Naive B cell (primary cell): ENCODE data around the gene MRPS5. TPM values are rescaled to one million over a fixed set of nuclear protein-coding genes. Genes with fewer than 3 reads are reported as not detected.
"Not testable (repeated sequence)": the region's sequence is repeated elsewhere in the genome, so short reads cannot be mapped to it uniquely, and the experiment has no call there.

ENCODE experiments used
- ATAC-seq, 2 donors: fragments of 150-1000 bp; cut with Tn5 transposase; 2 replicates each; pipeline ENCODE4 v1.10.0; 2021; ENCODE audit warnings: low read depth in 2 of 2, mild to moderate bottlenecking in 2 of 2, moderate library complexity in 2 of 2
- DNase-seq: peaks from one replicate; pipeline ENCODE4 v3.0.0; 2022
- H3K27ac Mint-ChIP-seq, 6 donors: one replicate each; pipeline ENCODE4 v1.8.0; 2020 to 2022; ENCODE audit warnings: mild to moderate bottlenecking in 6 of 6, mixed read lengths in 6 of 6, moderate library complexity in 5 of 6, inconsistent platforms in 2 of 6
- H3K27me3 Mint-ChIP-seq, 3 donors: one replicate each; pipeline ENCODE4 v1.8.0; 2021 to 2022; ENCODE audit warnings: mixed read lengths in 3 of 3, mild to moderate bottlenecking in 1 of 3
- H3K36me3 Mint-ChIP-seq, 2 donors: one replicate each; pipeline ENCODE4 v1.8.0; 2020 to 2022; ENCODE audit warnings: mixed read lengths in 2 of 2, inconsistent platforms in 1 of 2, mild to moderate bottlenecking in 1 of 2
- H3K4me1 Mint-ChIP-seq, 3 donors: one replicate each; pipeline ENCODE4 v1.8.0; 2020 to 2022; ENCODE audit warnings: mixed read lengths in 3 of 3, inconsistent platforms in 1 of 3, mild to moderate bottlenecking in 1 of 3, moderate library complexity in 1 of 3
- H3K4me3 Mint-ChIP-seq, 8 donors: one replicate each; pipeline ENCODE4 v1.8.0; 2020 to 2022; ENCODE audit warnings: mild to moderate bottlenecking in 8 of 8, mixed read lengths in 8 of 8, moderate library complexity in 8 of 8, inconsistent platforms in 2 of 8
- H3K9me3 Mint-ChIP-seq, 7 donors: one replicate each; pipeline ENCODE4 v1.8.0; 2020 to 2022; ENCODE audit warnings: mixed read lengths in 7 of 7, mild to moderate bottlenecking in 5 of 7, inconsistent platforms in 2 of 7, moderate library complexity in 1 of 7
- polyA plus RNA-seq, 6 donors: library from polyadenylated mRNA; unstranded; fragments of 300-500 nt; fragmentation: Illumina TruSeq; gene quantifications; one replicate each; pipeline ENCODE4 v1.2.3, GENCODE V29; 2021; ENCODE audit warnings: low read depth in 6 of 6

Gene MRPS5
- polyA plus RNA-seq, 6 donors from 2014 or later: 28.5 to 48.2 (median 35.3) TPM

GRCh38 chr2:95121093-95121406, 558 bp downstream of the MRPS5 start:
- Mint-ChIP-seq H3K27me3 (no peaks in the 10 kb centered on the region), H3K27ac (peak overlapping the region; percentile 72 to 96 (median 90))
- ATAC-seq: no peak

DNA sequence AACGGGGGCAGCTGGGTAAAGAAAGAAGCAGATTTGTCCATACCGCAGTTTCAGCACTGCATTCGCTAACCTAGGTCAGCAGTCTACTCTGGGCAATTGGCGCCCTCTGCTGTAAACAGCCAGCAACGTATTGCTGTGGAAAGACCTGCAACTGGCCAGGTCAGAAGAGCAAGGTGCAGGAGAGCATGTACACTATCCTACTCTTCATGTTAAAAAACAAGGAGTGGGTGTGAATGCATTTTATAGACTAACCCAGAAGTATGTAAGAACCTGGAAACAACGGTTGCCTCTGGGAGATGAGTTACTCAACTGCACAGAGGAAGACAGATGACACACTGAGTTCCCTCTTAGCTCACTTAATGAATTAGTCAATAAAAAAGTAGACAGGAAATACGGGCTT, 6.2 kb downstream of the MRPS5 start:
- peak overlapping the region in 1 of 8 donors; percentile 75 for H3K4me3 Mint-ChIP-seq
- peak overlapping the region in 2 of 6 donors; percentile 18 to 22 for H3K27ac Mint-ChIP-seq
- H3K4me1 Mint-ChIP-seq: peaks cover 19 to 35% (median 24%) of the 10 kb centered on the region in 3 donors

More at GRCh38 chr2:95121093-95121406, 558 bp downstream of the MRPS5 start:
- DNase-seq: no peak
- Mint-ChIP-seq H3K36me3 (peaks cover 0 to 4% of the 10 kb centered on the region in 2 donors), H3K9me3 (no peaks in the 10 kb centered on the region), H3K4me1 (peaks cover 36 to 42% (median 40%) of the 10 kb centered on the region in 3 donors), H3K4me3 (peak overlapping the region; percentile 92 to 98 (median 94))

GRCh38 chr2:95113464-95113863, 8.1 kb downstream of the MRPS5 start:
- H3K4me3 Mint-ChIP-seq: peak overlapping the region in 1 of 8 donors; percentile 29
- peaks cover 17 to 19% of the 10 kb centered on the region in 2 donors for H3K36me3 Mint-ChIP-seq
- DNase-seq (no peak), ATAC-seq (no peak)
- no peaks in the 10 kb centered on the region for H3K27me3 Mint-ChIP-seq
- H3K27ac Mint-ChIP-seq: no peak overlapping the region
- H3K4me1 Mint-ChIP-seq: peaks cover 7 to 16% (median 9%) of the 10 kb centered on the region in 3 donors
- H3K9me3 Mint-ChIP-seq: no peaks in the 10 kb centered on the region

More for the DNA sequence above, 6.2 kb downstream of the MRPS5 start:
- ATAC-seq (peak; percentile 77 to 89), DNase-seq (peak; percentile 35)
- H3K9me3 Mint-ChIP-seq: no peaks in the 10 kb centered on the region
- peaks cover 8 to 9% of the 10 kb centered on the region in 2 donors for H3K36me3 Mint-ChIP-seq
- H3K27me3 Mint-ChIP-seq: no peaks in the 10 kb centered on the region

DNA sequence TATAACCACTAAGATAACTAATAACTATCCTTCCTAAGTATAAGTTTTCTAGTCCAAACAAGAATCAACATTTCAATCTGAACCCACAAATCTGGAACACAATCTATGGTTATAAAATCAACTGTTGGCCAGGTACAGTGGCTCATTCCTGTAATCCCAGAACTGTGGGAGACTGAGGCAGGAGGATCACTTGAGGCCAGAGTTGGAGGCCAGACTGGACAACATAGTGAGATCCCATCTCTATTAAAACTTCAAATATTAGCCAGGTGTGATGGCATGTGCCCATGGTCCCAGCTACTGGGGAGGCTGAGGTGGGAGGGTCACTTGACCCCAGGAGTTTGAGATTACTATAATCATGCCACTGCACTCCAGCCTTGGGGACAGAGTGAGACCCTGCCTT, 11.2 kb downstream of the MRPS5 start:
- DNase-seq (no peak), ATAC-seq (no peak)
- H3K36me3 Mint-ChIP-seq: peaks cover 31 to 39% of the 10 kb centered on the region in 2 donors
- no peak overlapping the region for H3K27ac Mint-ChIP-seq
- no peaks in the 10 kb centered on the region for H3K9me3 Mint-ChIP-seq
- no peaks in the 10 kb centered on the region for H3K27me3 Mint-ChIP-seq
- H3K4me1 Mint-ChIP-seq: peaks cover 0 to 6% (median 6%) of the 10 kb centered on the region in 3 donors
- H3K4me3 Mint-ChIP-seq: no peak overlapping the region

DNA sequence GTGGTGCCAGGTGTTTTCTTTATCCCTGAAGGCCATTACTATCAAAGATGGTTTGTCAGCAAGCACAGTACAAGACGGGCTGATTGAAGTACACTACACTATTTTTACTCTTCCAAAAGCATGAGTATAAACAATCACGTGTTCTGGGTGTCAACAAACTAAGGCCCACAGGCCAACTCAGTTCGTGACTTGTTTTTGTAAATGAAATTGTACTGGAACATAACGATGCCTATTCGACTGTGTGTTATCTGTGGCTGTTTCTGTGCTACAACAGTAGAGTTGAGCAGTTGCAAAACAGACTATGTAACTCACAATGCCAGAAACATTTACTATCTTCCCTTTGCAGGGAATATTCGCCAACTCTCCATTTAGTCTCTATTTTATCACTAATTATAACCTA, 12.3 kb downstream of the MRPS5 start:
- Mint-ChIP-seq H3K36me3 (peaks cover 33 to 39% of the 10 kb centered on the region in 2 donors), H3K27me3 (no peaks in the 10 kb centered on the region), H3K4me1 (peaks cover 0 to 6% (median 0%) of the 10 kb centered on the region in 3 donors), H3K4me3 (no peak overlapping the region), H3K27ac (peak overlapping the region in 1 of 6 donors; percentile 21), H3K9me3 (no peaks in the 10 kb centered on the region)
- DNase-seq (no peak), ATAC-seq (no peak)

DNA sequence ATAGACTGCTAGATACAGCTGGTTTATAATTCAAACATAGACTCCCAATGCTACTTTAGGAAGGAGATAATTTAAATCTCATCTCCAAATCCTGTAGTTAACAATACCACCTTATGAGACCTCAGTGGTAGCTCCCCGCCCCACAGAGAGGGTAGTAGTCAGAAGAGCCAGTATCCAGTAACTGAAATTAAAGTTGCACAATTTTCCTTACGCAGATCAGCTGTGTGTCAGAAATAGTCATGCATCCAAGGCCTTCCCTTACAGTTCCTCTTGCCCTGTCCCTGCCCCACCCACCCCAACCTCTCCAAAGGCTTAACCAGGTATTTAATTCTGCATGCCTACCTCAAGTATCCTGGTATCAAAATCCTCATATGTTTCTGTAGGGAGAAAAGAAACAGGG, 15.5 kb downstream of the MRPS5 start:
- no peaks in the 10 kb centered on the region for H3K27me3 Mint-ChIP-seq
- H3K36me3 Mint-ChIP-seq: peaks cover 33 to 51% of the 10 kb centered on the region in 2 donors
- DNase-seq (no peak), ATAC-seq (no peak)
- peaks cover 0 to 6% (median 0%) of the 10 kb centered on the region in 3 donors for H3K4me1 Mint-ChIP-seq
- no peak overlapping the region for H3K4me3 Mint-ChIP-seq
- peak overlapping the region in 3 of 6 donors; percentile 49 to 89 (median 65) for H3K27ac Mint-ChIP-seq
- H3K9me3 Mint-ChIP-seq: no peaks in the 10 kb centered on the region

DNA sequence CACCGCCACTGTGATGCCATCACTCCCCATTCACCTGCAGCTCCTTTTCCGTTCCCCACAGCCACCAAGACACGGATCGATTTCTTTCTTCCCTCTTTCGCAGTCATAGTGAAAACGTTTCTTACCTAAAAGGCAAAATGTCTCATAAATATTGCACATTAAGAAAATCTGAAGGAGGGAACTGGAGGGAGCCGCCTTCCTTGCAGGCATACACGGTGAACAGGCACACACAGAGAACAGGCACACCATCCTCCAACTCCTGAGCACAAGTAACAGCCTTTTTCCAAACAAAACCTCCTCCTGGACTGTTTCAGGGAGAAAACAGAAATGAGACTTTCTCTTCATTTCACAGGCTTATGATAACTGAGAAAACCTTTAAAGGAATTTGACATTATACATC, 17.0 kb downstream of the MRPS5 start:
- H3K36me3 Mint-ChIP-seq: peaks cover 39 to 49% of the 10 kb centered on the region in 2 donors
- H3K4me1 Mint-ChIP-seq: peaks cover 0 to 6% (median 0%) of the 10 kb centered on the region in 3 donors
- no peaks in the 10 kb centered on the region for H3K27me3 Mint-ChIP-seq
- no peak for ATAC-seq
- no peak for DNase-seq
- peak overlapping the region in 1 of 6 donors; percentile 87 for H3K27ac Mint-ChIP-seq
- H3K4me3 Mint-ChIP-seq: no peak overlapping the region
- no peaks in the 10 kb centered on the region for H3K9me3 Mint-ChIP-seq

GRCh38 chr2:95099910-95100309, 21.7 kb downstream of the MRPS5 start:
- DNase-seq (no peak), ATAC-seq (no peak)
- peak overlapping the region in 2 of 6 donors; percentile 42 to 71 for H3K27ac Mint-ChIP-seq
- no peak overlapping the region for H3K4me3 Mint-ChIP-seq
- H3K36me3 Mint-ChIP-seq: peaks cover 38 to 48% of the 10 kb centered on the region in 2 donors
- peaks cover 0 to 6% (median 0%) of the 10 kb centered on the region in 7 donors for H3K9me3 Mint-ChIP-seq
- peaks cover 5 to 19% (median 5%) of the 10 kb centered on the region in 3 donors for H3K4me1 Mint-ChIP-seq
- no peaks in the 10 kb centered on the region for H3K27me3 Mint-ChIP-seq

DNA sequence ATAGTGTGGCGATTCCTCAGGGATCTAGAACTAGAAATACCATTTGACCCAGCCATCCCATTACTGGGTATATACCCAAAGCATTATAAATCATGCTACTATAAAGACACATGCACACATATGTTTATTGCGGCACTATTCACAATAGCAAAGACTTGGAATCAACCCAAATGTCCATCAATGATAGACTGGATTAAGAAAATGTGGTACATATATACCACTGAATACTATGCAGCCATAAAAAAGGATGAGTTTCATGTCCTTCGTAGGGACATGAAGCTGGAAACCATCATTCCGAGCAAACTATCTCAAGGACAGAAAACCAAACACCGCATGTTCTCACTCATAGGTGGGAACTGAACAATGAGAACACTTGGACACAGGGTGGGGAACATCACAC, 23.3 kb downstream of the MRPS5 start:
- not testable (repeated sequence) for H3K4me3 Mint-ChIP-seq, H3K9me3 Mint-ChIP-seq, DNase-seq, ATAC-seq, H3K27me3 Mint-ChIP-seq, H3K27ac Mint-ChIP-seq
- Mint-ChIP-seq H3K36me3 (peaks cover 42 to 44% of the 10 kb centered on the region in 2 donors), H3K4me1 (peaks cover 5 to 19% (median 5%) of the 10 kb centered on the region in 3 donors)

- no peak overlapping the region for H3K4me3 Mint-ChIP-seq
- H3K27me3 Mint-ChIP-seq: no peaks in the 10 kb centered on the region
- peaks cover 5 to 18% (median 5%) of the 10 kb centered on the region in 3 donors for H3K4me1 Mint-ChIP-seq
- no peaks in the 10 kb centered on the region for H3K9me3 Mint-ChIP-seq
- no peak overlapping the region for H3K27ac Mint-ChIP-seq
- peaks cover 42 to 53% of the 10 kb centered on the region in 2 donors for H3K36me3 Mint-ChIP-seq
- no peak for ATAC-seq
- no peak for DNase-seq
These were observed 29.6 kb downstream of the MRPS5 start for GRCh38 chr2:95091885-95092555.

GRCh38 chr2:95087379-95087778, 34.2 kb downstream of the MRPS5 start:
- Mint-ChIP-seq H3K27me3 (no peaks in the 10 kb centered on the region), H3K4me3 (no peak overlapping the region), H3K36me3 (peaks cover 45 to 46% of the 10 kb centered on the region in 2 donors), H3K27ac (no peak overlapping the region), H3K4me1 (no peaks in the 10 kb centered on the region), H3K9me3 (peaks cover 0 to 3% (median 0%) of the 10 kb centered on the region in 7 donors)
- DNase-seq (no peak), ATAC-seq (no peak)

- Mint-ChIP-seq H3K4me3 (no peak overlapping the region), H3K9me3 (peaks cover 0 to 3% (median 0%) of the 10 kb centered on the region in 7 donors), H3K27me3 (no peaks in the 10 kb centered on the region), H3K4me1 (no peaks in the 10 kb centered on the region), H3K36me3 (peaks cover 32 to 40% of the 10 kb centered on the region in 2 donors), H3K27ac (no peak overlapping the region)
- ATAC-seq (no peak), DNase-seq (no peak)
These were observed 35.6 kb downstream of the MRPS5 start for GRCh38 chr2:95086017-95086416.

DNA sequence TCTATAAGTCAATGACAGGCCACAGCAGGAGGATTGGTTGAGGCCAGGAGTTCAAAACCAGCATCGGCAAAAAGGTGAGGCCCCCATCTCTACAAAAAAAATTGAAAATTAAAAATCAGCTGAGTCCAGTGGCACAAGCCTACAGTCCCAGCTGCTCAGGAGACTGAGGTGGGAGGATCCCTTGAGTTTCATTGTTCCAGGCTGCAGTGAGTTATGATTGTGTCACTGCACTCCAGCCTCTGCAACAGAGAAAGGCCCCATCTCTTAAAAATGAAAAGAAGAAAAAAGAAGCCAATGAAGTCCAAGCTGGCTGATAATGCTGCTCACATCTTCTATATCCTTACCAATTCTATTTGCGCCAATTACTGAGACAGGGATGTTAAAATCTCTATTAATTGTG, 39.1 kb downstream of the MRPS5 start:
- DNase-seq (no peak), ATAC-seq (no peak)
- Mint-ChIP-seq H3K27me3 (peaks cover 0 to 8% (median 6%) of the 10 kb centered on the region in 3 donors), H3K36me3 (peaks cover 24 to 26% of the 10 kb centered on the region in 2 donors), H3K4me3 (no peak overlapping the region), H3K27ac (no peak overlapping the region), H3K4me1 (peaks cover 0 to 1% (median under 1%) of the 10 kb centered on the region in 3 donors), H3K9me3 (peaks cover 0 to 3% (median 0%) of the 10 kb centered on the region in 7 donors)

GRCh38 chr2:95079199-95079683, 42.4 kb downstream of the MRPS5 start:
- Mint-ChIP-seq H3K36me3 (no peaks in the 10 kb centered on the region), H3K4me3 (no peak overlapping the region), H3K9me3 (peaks cover 0 to 3% (median 0%) of the 10 kb centered on the region in 7 donors), H3K4me1 (peaks cover 4 to 12% (median 10%) of the 10 kb centered on the region in 3 donors), H3K27me3 (peaks cover 0 to 30% (median 10%) of the 10 kb centered on the region in 3 donors), H3K27ac (peak overlapping the region in 1 of 6 donors; percentile 39)
- no peak for ATAC-seq
- DNase-seq: no peak
